Nephron (organoid): ENCODE results near the gene PLPPR3.

Source experiments
- H3K27ac Mint-ChIP-seq, 3 experiments: 2 replicates each; pipeline ENCODE4 v1.8.0; 2020; ENCODE audit warnings: mixed read lengths in 3 of 3, mild to moderate bottlenecking in 2 of 3, moderate library complexity in 1 of 3
- H3K27me3 Mint-ChIP-seq: 2 replicates; pipeline ENCODE4 v1.8.0; 2021; ENCODE audit warnings: low read depth, mild to moderate bottlenecking, moderate library complexity, mixed read lengths
- H3K36me3 Mint-ChIP-seq: 2 replicates; pipeline ENCODE4 v1.8.0; 2020; ENCODE audit warnings: low read depth, mixed read lengths
- H3K4me1 Mint-ChIP-seq: 2 replicates; pipeline ENCODE4 v1.8.0; 2020; ENCODE audit warnings: mixed read lengths
- H3K4me3 Mint-ChIP-seq, 3 experiments: 2 replicates each; pipeline ENCODE4 v1.8.0; 2020; ENCODE audit warnings: mild to moderate bottlenecking in 3 of 3, mixed read lengths in 3 of 3, moderate library complexity in 2 of 3
- H3K9me3 Mint-ChIP-seq: 2 replicates; pipeline ENCODE4 v1.8.0; 2020; ENCODE audit warnings: mixed read lengths
- CTCF ChIP-seq, 3 experiments: fragments of 200-600 bp; sonication (generic); IDR thresholded peaks; one replicate each; pipeline ENCODE4 v1.5.0; 2021; ENCODE audit warnings: antibody characterized with exemption in 3 of 3; ENCODE audit not compliant: unreplicated experiment in 3 of 3

Gene PLPPR3

DNA sequence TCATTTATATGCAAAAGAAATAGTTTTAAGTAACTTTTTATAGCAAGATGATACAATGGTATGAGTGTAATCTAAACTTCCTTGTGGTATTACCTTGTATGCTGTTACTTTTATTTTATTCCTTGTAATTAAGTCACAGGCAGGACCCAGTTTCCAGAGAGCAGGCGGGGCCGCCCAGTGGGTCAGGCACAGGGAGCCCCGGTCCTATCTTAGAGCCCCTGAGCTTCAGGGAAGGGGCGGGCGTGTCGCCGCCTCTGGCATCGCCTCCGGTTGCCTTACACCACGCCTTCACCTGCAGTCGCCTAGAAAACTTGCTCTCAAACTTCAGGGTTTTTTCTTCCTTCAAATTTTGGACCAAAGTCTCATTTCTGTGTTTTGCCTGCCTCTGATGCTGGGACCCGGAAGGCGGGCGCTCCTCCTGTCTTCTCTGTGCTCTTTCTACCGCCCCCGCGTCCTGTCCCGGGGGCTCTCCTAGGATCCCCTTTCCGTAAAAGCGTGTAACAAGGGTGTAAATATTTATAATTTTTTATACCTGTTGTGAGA is 10.2 kb downstream of the PLPPR3 start:
- no peaks in the 10 kb centered on the region for H3K27me3 Mint-ChIP-seq
- H3K27ac Mint-ChIP-seq, result no peak overlapping the region
- H3K4me3 Mint-ChIP-seq, result no peak overlapping the region

GRCh38 chr19:810883-811489 is 10.8 kb downstream of the PLPPR3 start:
- H3K4me1 Mint-ChIP-seq, result peaks cover 8% of the 10 kb centered on the region
- H3K27me3 Mint-ChIP-seq, result no peaks in the 10 kb centered on the region
- no peak for TF ChIP-seq CTCF (IDR thresholded peaks at IDR 0.05; ENCODE audit: unreplicated experiment in 3 of 3)
- H3K36me3 Mint-ChIP-seq, result peaks cover 57% of the 10 kb centered on the region
- H3K4me3 Mint-ChIP-seq, result no peak overlapping the region
- no peaks in the 10 kb centered on the region for H3K9me3 Mint-ChIP-seq
- H3K27ac Mint-ChIP-seq, result no peak overlapping the region

More for the DNA sequence above, 10.2 kb downstream of the PLPPR3 start:
- peaks cover 62% of the 10 kb centered on the region for H3K36me3 Mint-ChIP-seq
- no peaks in the 10 kb centered on the region for H3K9me3 Mint-ChIP-seq
- no peak for TF ChIP-seq CTCF (IDR thresholded peaks at IDR 0.05; ENCODE audit: unreplicated experiment in 3 of 3)
- peaks cover 8% of the 10 kb centered on the region for H3K4me1 Mint-ChIP-seq

DNA sequence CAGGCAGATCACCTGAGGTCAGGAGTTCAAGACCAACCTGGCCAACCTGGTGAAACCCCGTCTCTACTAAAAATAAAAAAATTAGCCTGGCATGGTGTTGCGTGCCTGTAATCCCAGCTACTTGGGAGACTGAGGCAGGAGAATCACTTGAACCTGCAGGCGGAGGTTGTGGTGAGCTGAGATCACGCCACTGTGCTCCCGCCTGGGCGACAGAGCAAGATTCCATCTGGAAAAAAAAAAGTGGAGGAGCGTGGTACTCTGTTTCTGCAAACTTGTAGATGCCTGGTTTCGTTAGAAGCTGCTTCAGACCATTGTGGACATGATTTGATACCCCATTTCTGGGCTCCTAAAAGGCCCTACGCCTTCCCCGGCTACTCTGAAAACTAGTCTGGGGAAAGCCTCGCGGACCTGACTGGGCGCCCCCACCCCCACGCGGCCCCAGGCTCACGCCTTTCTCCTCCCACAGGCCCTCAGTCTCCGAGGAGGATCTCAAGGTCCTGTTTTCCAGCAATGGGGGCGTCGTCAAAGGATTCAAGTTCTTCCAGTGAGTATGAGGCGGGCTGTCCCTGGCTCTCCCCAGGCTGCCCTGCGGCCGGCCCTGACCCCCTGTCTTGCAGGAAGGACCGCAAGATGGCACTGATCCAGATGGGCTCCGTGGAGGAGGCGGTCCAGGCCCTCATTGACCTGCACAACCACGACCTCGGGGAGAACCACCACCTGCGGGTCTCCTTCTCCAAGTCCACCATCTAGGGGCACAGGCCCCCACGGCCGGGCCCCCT is 11.5 kb downstream of the PLPPR3 start:
- no peak overlapping the region for H3K4me3 Mint-ChIP-seq
- peaks cover 8% of the 10 kb centered on the region for H3K4me1 Mint-ChIP-seq
- H3K9me3 Mint-ChIP-seq, result no peaks in the 10 kb centered on the region
- peak overlapping the region in 1 of 3 experiments; percentile 51 for H3K27ac Mint-ChIP-seq
- peaks cover 52% of the 10 kb centered on the region for H3K36me3 Mint-ChIP-seq
- no peaks in the 10 kb centered on the region for H3K27me3 Mint-ChIP-seq
- TF ChIP-seq CTCF (IDR thresholded peaks at IDR 0.05; ENCODE audit: unreplicated experiment in 3 of 3), result no peak

GRCh38 chr19:808423-808775 is 13.4 kb downstream of the PLPPR3 start:
- Mint-ChIP-seq H3K27ac (no peak overlapping the region), H3K27me3 (no peaks in the 10 kb centered on the region), H3K9me3 (no peaks in the 10 kb centered on the region), H3K4me3 (no peak overlapping the region), H3K4me1 (peaks cover 12% of the 10 kb centered on the region), H3K36me3 (peaks cover 52% of the 10 kb centered on the region)
- TF ChIP-seq CTCF (IDR thresholded peaks at IDR 0.05; ENCODE audit: unreplicated experiment in 3 of 3), result no peak

GRCh38 chr19:807627-808422 is 13.9 kb downstream of the PLPPR3 start:
- H3K36me3 Mint-ChIP-seq, result peaks cover 58% of the 10 kb centered on the region
- H3K27me3 Mint-ChIP-seq, result no peaks in the 10 kb centered on the region
- TF ChIP-seq CTCF (IDR thresholded peaks at IDR 0.05; ENCODE audit: unreplicated experiment in 3 of 3), result no peak
- H3K4me1 Mint-ChIP-seq, result peaks cover 18% of the 10 kb centered on the region
- no peaks in the 10 kb centered on the region for H3K9me3 Mint-ChIP-seq
- H3K4me3 Mint-ChIP-seq, result no peak overlapping the region
- peak overlapping the region in 2 of 3 experiments; percentile 21 to 45 for H3K27ac Mint-ChIP-seq
